Thoracic aorta (tissue), 2 donors: ENCODE results near the gene ETV1. TPM values are rescaled to one million over a fixed set of nuclear protein-coding genes. Genes with fewer than 3 reads are reported as not detected.

Source experiments
- ATAC-seq: fragments of 150-250 bp; one replicate; pipeline ENCODE4 v1.8.0; 2017; ENCODE audit warnings: low read depth; ENCODE audit not compliant: insufficient number of reproducible peaks, low FRiP score
- DNase-seq: peaks from one replicate; pipeline ENCODE4 v3.0.0-alpha.2; 2020; ENCODE audit warnings: low spot score
- H3K27ac ChIP-seq, 2 donors: fragments of 200-600 bp; sonication (generic); 1 replicate in 1 of 2; 2 replicates in 1 of 2; pipeline ENCODE4 v1.5.1; 2016; ENCODE audit warnings: mild to moderate bottlenecking in 2 of 2, moderate library complexity in 2 of 2
- H3K27me3 ChIP-seq: fragments of 200-600 bp; sonication (generic); replicated peaks from 2 replicates; pipeline ENCODE4 v1.6.0; 2016; ENCODE audit warnings: mild to moderate bottlenecking; ENCODE audit not compliant: insufficient read depth
- H3K36me3 ChIP-seq: fragments of 200-600 bp; sonication (generic); one replicate; pipeline ENCODE4 v1.5.1; 2016
- H3K4me1 ChIP-seq, 2 donors: fragments of 200-600 bp; sonication (generic); 1 replicate in 1 of 2; 2 replicates in 1 of 2; pipeline versions ENCODE4 v1.5.1 to v1.6.0; 2016; ENCODE audit warnings: low read depth in 2 of 2, mild to moderate bottlenecking in 1 of 2; ENCODE audit not compliant: control insufficient read depth in 1 of 2
- H3K4me3 ChIP-seq: fragments of 200-600 bp; sonication (generic); 2 replicates; pipeline ENCODE4 v1.5.1; 2016; ENCODE audit warnings: mild to moderate bottlenecking
- H3K9me3 ChIP-seq: fragments of 200-600 bp; sonication (generic); 2 replicates; pipeline ENCODE4 v1.5.1; 2016
- CTCF ChIP-seq: fragments of 200-600 bp; sonication (generic); IDR thresholded peaks from one replicate; pipeline ENCODE4 v1.5.1; 2019; ENCODE audit warnings: antibody characterized with exemption
- total RNA-seq, 2 donors: library from RNA; depleted of rRNA; stranded (reverse); fragments of >200 nt; gene quantifications; one replicate each; pipeline versions ENCODE4 v1.1.0 to v1.2.3, GENCODE V29; 2016

Gene ETV1
- total RNA-seq, 2 donors from 2014 or later: 5.9 to 8.7 TPM

GRCh38 chr7:13875496-13876074, 113.9 kb downstream of the ETV1 start:
- Histone ChIP-seq H3K36me3 (no peaks in the 10 kb centered on the region), H3K9me3 (no peaks in the 10 kb centered on the region), H3K27me3 (no peaks in the 10 kb centered on the region), H3K4me1 (no peaks in the 10 kb centered on the region), H3K27ac (no peak overlapping the region), H3K4me3 (no peak overlapping the region)
- ATAC-seq (no peak), DNase-seq (no peak)
- TF ChIP-seq CTCF: no peak

- Histone ChIP-seq H3K27ac (no peak overlapping the region), H3K4me1 (no peaks in the 10 kb centered on the region), H3K27me3 (no peaks in the 10 kb centered on the region), H3K9me3 (no peaks in the 10 kb centered on the region), H3K4me3 (no peak overlapping the region), H3K36me3 (no peaks in the 10 kb centered on the region)
- DNase-seq: no peak
- ATAC-seq: no peak
- no peak for TF ChIP-seq CTCF
Observed at GRCh38 chr7:13874783-13875182, 114.7 kb downstream of the ETV1 start.

GRCh38 chr7:13872709-13873108, 116.8 kb downstream of the ETV1 start:
- Histone ChIP-seq H3K4me1 (no peaks in the 10 kb centered on the region), H3K36me3 (no peaks in the 10 kb centered on the region), H3K4me3 (no peak overlapping the region), H3K9me3 (no peaks in the 10 kb centered on the region), H3K27ac (no peak overlapping the region), H3K27me3 (no peaks in the 10 kb centered on the region)
- DNase-seq (no peak), ATAC-seq (no peak)
- no peak for TF ChIP-seq CTCF

GRCh38 chr7:13871008-13871407, 118.5 kb downstream of the ETV1 start:
- ATAC-seq: no peak
- no peak overlapping the region for H3K27ac ChIP-seq
- H3K27me3 ChIP-seq: no peaks in the 10 kb centered on the region
- H3K9me3 ChIP-seq: no peaks in the 10 kb centered on the region
- H3K36me3 ChIP-seq: no peaks in the 10 kb centered on the region
- no peaks in the 10 kb centered on the region for H3K4me1 ChIP-seq
- H3K4me3 ChIP-seq: no peak overlapping the region
- DNase-seq: no peak
- no peak for TF ChIP-seq CTCF

- ATAC-seq: no peak
- H3K4me1 ChIP-seq: no peaks in the 10 kb centered on the region
- no peak for TF ChIP-seq CTCF
- no peak overlapping the region for H3K4me3 ChIP-seq
- H3K36me3 ChIP-seq: no peaks in the 10 kb centered on the region
- H3K27me3 ChIP-seq: no peaks in the 10 kb centered on the region
- DNase-seq: no peak
- H3K27ac ChIP-seq: no peak overlapping the region
- H3K9me3 ChIP-seq: no peaks in the 10 kb centered on the region
Observed at GRCh38 chr7:13860734-13861133, 128.7 kb downstream of the ETV1 start.
